GM23338 (cell line): ENCODE results near the gene ZNF185. TPM values are rescaled to one million over a fixed set of nuclear protein-coding genes. Genes with fewer than 3 reads are reported as not detected.

ENCODE experiments used
- ATAC-seq: fragments of 200-7000 bp; cut with Tn5 transposase; 3 replicates; pipeline ENCODE4 v1.9.1; 2020
- DNase-seq: peaks from one replicate; pipeline ENCODE4 v3.0.0-alpha.2; 2015; ENCODE audit warnings: low spot score
- H2AFZ ChIP-seq: fragments of 200-600 bp; sonication (generic); 2 replicates; pipeline ENCODE4 v1.8.0; 2016; ENCODE audit warnings: antibody characterized with exemption, mild to moderate bottlenecking, moderate library complexity
- H3F3A ChIP-seq: fragments of 200-600 bp; sonication (generic); replicated peaks from 2 replicates; pipeline ENCODE4 v1.8.0; 2017; ENCODE audit warnings: antibody characterized with exemption, mixed run types, low read depth
- H3K27ac ChIP-seq: fragments of 200-600 bp; sonication (generic); 2 replicates; pipeline ENCODE4 v1.6.1; 2016; ENCODE audit warnings: low read depth
- H3K27me3 ChIP-seq: fragments of 200-600 bp; sonication (generic); 2 replicates; pipeline ENCODE4 v1.8.0; 2016; ENCODE audit warnings: mild to moderate bottlenecking, mixed run types, moderate library complexity; ENCODE audit not compliant: insufficient read depth
- H3K36me3 ChIP-seq: fragments of 200-600 bp; sonication (generic); 2 replicates; pipeline ENCODE4 v1.8.0; 2016; ENCODE audit warnings: mild to moderate bottlenecking; ENCODE audit not compliant: insufficient read depth
- H3K4me1 ChIP-seq: fragments of 200-600 bp; sonication (generic); 2 replicates; pipeline ENCODE4 v1.8.0; 2016; ENCODE audit warnings: mild to moderate bottlenecking, moderate library complexity; ENCODE audit not compliant: insufficient read depth
- H3K4me2 ChIP-seq: fragments of 200-600 bp; sonication (generic); 2 replicates; pipeline ENCODE4 v1.7.1; 2017; ENCODE audit warnings: mixed run types
- H3K4me3 ChIP-seq: fragments of 200-600 bp; sonication (generic); 2 replicates; pipeline ENCODE4 v1.6.1; 2016; ENCODE audit warnings: mixed run types
- H3K79me2 ChIP-seq: fragments of 200-600 bp; sonication (generic); replicated peaks from 2 replicates; pipeline ENCODE4 v1.8.0; 2017; ENCODE audit warnings: mild to moderate bottlenecking; ENCODE audit not compliant: insufficient read depth
- H3K9me2 ChIP-seq: fragments of 200-600 bp; sonication (generic); 2 replicates; pipeline ENCODE4 v1.8.0; 2017; ENCODE audit not compliant: insufficient read depth
- H4K20me1 ChIP-seq: fragments of 200-600 bp; sonication (generic); replicated peaks from 2 replicates; pipeline ENCODE4 v1.8.0; 2017; ENCODE audit warnings: mild to moderate bottlenecking; ENCODE audit not compliant: insufficient read depth
- H3K27ac Mint-ChIP-seq: 2 replicates; pipeline ENCODE4 v1.8.0; 2020; ENCODE audit warnings: inconsistent platforms, mild to moderate bottlenecking, moderate library complexity, mixed read lengths
- H3K27me3 Mint-ChIP-seq: 3 replicates; pipeline ENCODE4 v1.8.0; 2022; ENCODE audit warnings: low read depth, mild to moderate bottlenecking, moderate library complexity, mixed read lengths, inconsistent platforms; ENCODE audit not compliant: insufficient read depth, poor library complexity
- H3K36me3 Mint-ChIP-seq: 3 replicates; pipeline ENCODE4 v1.8.0; 2021; ENCODE audit warnings: low read depth, mild to moderate bottlenecking, inconsistent platforms, moderate library complexity, mixed read lengths
- H3K4me1 Mint-ChIP-seq: 3 replicates; pipeline ENCODE4 v1.8.0; 2020; ENCODE audit warnings: mild to moderate bottlenecking, inconsistent platforms, mixed read lengths
- H3K4me3 Mint-ChIP-seq: 3 replicates; pipeline ENCODE4 v1.8.0; 2021; ENCODE audit warnings: moderate library complexity, mild to moderate bottlenecking, inconsistent platforms, mixed read lengths
- H3K9me3 Mint-ChIP-seq: 3 replicates; pipeline ENCODE4 v1.8.0; 2020; ENCODE audit warnings: moderate library complexity, mild to moderate bottlenecking, inconsistent platforms, mixed read lengths
- EZH2 ChIP-seq: fragments of 200-600 bp; sonication (generic); IDR thresholded peaks from one replicate; pipeline ENCODE4 v1.8.0; 2017; ENCODE audit warnings: antibody characterized with exemption, mild to moderate bottlenecking, low read depth; ENCODE audit not compliant: unreplicated experiment
- EZH2phosphoT487 ChIP-seq: fragments of 200-600 bp; sonication (generic); IDR thresholded peaks from one replicate; pipeline ENCODE4 v1.8.1; 2018; ENCODE audit warnings: antibody characterized with exemption; ENCODE audit not compliant: unreplicated experiment
- JUNB ChIP-seq: IDR thresholded peaks from one replicate; pipeline ENCODE4 v1.6.1; 2016; ENCODE audit warnings: antibody characterized with exemption; ENCODE audit not compliant: unreplicated experiment
- POLR2AphosphoS5 ChIP-seq: IDR thresholded peaks from 2 replicates; pipeline ENCODE4 v1.6.1; 2016; ENCODE audit warnings: antibody characterized with exemption, low read depth
- STAT1 ChIP-seq: IDR thresholded peaks from one replicate; pipeline ENCODE4 v1.6.1; 2016; ENCODE audit warnings: antibody characterized with exemption; ENCODE audit not compliant: unreplicated experiment
- ZNF114 ChIP-seq: fragments of 250-450 bp; sonication (Bioruptor Pico); IDR thresholded peaks from 2 replicates; pipeline ENCODE4 v1.5.0; 2020; ENCODE audit warnings: mild to moderate bottlenecking, moderate library complexity
- ZNF331 ChIP-seq: fragments of 250-450 bp; sonication (Bioruptor Pico); IDR thresholded peaks from 2 replicates; pipeline ENCODE4 v1.5.0; 2020; ENCODE audit warnings: low read depth, mild to moderate bottlenecking, moderate library complexity
- polyA plus RNA-seq: library from polyadenylated mRNA; unstranded; fragments of >200 nt; fragmentation: Nextera tagmentation; extraction: Ambion mirVana; gene quantifications from 2 replicates; pipeline ENCODE4 v1.2.1, GENCODE V29; 2016
- total RNA-seq: library from RNA; depleted of rRNA; stranded (reverse); fragments of >200 nt; shearing (Covaris generic); gene quantifications from 2 replicates; pipeline ENCODE4 v1.2.3, GENCODE V29; 2014
- TF ChIP-seq, protein P1 (sequence below): IDR thresholded peaks from 2 replicates; pipeline ENCODE4 v1.6.1; 2016; ENCODE audit warnings: antibody characterized with exemption
- TF ChIP-seq, protein P2 (sequence below): IDR thresholded peaks from one replicate; pipeline ENCODE4 v1.6.1; 2018; ENCODE audit warnings: antibody characterized with exemption; ENCODE audit not compliant: unreplicated experiment
- TF ChIP-seq, protein P3 (sequence below): fragments of 250-450 bp; sonication (Bioruptor Pico); IDR thresholded peaks from 2 replicates; pipeline ENCODE4 v1.5.0; 2020; ENCODE audit warnings: mild to moderate bottlenecking, moderate library complexity

ZNF185 gene
- total and polyA plus RNA-seq, 2 experiments from 2014 or later: 2.9 to 7.8 TPM

DNA sequence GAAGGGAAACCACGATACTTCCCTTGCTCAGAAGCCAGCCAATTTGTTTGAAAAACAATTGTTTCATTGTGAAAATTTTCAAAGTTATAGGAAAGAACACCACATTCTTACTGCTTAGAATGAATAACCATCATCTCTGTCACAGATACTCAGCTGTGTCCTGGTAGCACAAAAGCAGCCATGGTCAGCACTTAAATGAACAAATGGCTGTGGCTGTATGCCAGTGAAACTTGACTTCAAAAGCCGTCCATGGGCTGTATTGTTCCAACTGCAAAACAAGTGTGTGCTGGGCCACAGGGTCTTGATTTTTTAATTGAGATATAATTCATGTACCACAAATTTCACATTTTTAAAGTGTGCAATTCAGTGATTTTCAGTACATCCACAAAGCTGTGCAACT, 47.4 kb upstream of the ZNF185 start (continued):
- TF ChIP-seq JUNB: no peak
- TF ChIP-seq EZH2: no peak
- TF ChIP-seq, protein P1, sequence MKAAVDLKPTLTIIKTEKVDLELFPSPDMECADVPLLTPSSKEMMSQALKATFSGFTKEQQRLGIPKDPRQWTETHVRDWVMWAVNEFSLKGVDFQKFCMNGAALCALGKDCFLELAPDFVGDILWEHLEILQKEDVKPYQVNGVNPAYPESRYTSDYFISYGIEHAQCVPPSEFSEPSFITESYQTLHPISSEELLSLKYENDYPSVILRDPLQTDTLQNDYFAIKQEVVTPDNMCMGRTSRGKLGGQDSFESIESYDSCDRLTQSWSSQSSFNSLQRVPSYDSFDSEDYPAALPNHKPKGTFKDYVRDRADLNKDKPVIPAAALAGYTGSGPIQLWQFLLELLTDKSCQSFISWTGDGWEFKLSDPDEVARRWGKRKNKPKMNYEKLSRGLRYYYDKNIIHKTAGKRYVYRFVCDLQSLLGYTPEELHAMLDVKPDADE: no peak
- no peak for TF ChIP-seq EZH2phosphoT487
- TF ChIP-seq, protein P2, sequence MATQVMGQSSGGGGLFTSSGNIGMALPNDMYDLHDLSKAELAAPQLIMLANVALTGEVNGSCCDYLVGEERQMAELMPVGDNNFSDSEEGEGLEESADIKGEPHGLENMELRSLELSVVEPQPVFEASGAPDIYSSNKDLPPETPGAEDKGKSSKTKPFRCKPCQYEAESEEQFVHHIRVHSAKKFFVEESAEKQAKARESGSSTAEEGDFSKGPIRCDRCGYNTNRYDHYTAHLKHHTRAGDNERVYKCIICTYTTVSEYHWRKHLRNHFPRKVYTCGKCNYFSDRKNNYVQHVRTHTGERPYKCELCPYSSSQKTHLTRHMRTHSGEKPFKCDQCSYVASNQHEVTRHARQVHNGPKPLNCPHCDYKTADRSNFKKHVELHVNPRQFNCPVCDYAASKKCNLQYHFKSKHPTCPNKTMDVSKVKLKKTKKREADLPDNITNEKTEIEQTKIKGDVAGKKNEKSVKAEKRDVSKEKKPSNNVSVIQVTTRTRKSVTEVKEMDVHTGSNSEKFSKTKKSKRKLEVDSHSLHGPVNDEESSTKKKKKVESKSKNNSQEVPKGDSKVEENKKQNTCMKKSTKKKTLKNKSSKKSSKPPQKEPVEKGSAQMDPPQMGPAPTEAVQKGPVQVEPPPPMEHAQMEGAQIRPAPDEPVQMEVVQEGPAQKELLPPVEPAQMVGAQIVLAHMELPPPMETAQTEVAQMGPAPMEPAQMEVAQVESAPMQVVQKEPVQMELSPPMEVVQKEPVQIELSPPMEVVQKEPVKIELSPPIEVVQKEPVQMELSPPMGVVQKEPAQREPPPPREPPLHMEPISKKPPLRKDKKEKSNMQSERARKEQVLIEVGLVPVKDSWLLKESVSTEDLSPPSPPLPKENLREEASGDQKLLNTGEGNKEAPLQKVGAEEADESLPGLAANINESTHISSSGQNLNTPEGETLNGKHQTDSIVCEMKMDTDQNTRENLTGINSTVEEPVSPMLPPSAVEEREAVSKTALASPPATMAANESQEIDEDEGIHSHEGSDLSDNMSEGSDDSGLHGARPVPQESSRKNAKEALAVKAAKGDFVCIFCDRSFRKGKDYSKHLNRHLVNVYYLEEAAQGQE: no peak
- TF ChIP-seq ZNF331 (CRISPR knock-in tag): no peak
- TF ChIP-seq POLR2AphosphoS5: no peak

DNA sequence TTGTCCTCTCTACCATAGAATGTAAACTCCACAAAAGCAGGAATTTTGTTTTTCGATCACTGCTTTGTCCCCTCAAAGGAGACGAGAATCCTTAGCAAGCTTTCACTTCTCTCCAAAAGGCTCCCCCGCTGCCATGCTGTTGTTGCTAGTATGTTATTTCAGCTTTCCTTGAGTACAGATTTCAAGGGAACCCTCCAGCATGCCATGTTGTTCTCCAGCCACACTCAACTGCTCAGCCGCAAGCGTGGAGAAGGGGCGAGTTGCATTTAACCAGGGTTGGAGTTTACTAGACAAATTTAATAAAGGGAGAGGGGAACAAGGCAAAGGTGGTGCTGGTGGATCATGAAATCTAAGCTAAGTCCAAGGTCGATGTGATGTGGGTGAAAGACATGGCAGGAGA, 43.9 kb upstream of the ZNF185 start:
- peaks cover 41% of the 10 kb centered on the region for H3K36me3 Mint-ChIP-seq
- Histone ChIP-seq H3K36me3 (no peaks in the 10 kb centered on the region; the same call in 1 of the 2 replicates), H3K4me3 (no peak overlapping the region), H4K20me1 (no peaks in the 10 kb centered on the region), H3K79me2 (no peaks in the 10 kb centered on the region), H3K4me1 (no peaks in the 10 kb centered on the region), H3K9me2 (no peaks in the 10 kb centered on the region), H2AFZ (no peak overlapping the region), H3K4me2 (no peak overlapping the region), H3K27me3 (no peaks in the 10 kb centered on the region), H3F3A (no peaks in the 10 kb centered on the region), H3K27ac (no peak overlapping the region)
- no peak for ATAC-seq
- H3K4me3 Mint-ChIP-seq: no peak overlapping the region
- peaks cover 1% of the 10 kb centered on the region for H3K27me3 Mint-ChIP-seq
- no peaks in the 10 kb centered on the region for H3K4me1 Mint-ChIP-seq
- DNase-seq: no peak
- H3K9me3 Mint-ChIP-seq: no peaks in the 10 kb centered on the region
- H3K27ac Mint-ChIP-seq: no peak overlapping the region
- TF ChIP-seq STAT1: no peak
- TF ChIP-seq EZH2phosphoT487: no peak
- TF ChIP-seq, protein P3, sequence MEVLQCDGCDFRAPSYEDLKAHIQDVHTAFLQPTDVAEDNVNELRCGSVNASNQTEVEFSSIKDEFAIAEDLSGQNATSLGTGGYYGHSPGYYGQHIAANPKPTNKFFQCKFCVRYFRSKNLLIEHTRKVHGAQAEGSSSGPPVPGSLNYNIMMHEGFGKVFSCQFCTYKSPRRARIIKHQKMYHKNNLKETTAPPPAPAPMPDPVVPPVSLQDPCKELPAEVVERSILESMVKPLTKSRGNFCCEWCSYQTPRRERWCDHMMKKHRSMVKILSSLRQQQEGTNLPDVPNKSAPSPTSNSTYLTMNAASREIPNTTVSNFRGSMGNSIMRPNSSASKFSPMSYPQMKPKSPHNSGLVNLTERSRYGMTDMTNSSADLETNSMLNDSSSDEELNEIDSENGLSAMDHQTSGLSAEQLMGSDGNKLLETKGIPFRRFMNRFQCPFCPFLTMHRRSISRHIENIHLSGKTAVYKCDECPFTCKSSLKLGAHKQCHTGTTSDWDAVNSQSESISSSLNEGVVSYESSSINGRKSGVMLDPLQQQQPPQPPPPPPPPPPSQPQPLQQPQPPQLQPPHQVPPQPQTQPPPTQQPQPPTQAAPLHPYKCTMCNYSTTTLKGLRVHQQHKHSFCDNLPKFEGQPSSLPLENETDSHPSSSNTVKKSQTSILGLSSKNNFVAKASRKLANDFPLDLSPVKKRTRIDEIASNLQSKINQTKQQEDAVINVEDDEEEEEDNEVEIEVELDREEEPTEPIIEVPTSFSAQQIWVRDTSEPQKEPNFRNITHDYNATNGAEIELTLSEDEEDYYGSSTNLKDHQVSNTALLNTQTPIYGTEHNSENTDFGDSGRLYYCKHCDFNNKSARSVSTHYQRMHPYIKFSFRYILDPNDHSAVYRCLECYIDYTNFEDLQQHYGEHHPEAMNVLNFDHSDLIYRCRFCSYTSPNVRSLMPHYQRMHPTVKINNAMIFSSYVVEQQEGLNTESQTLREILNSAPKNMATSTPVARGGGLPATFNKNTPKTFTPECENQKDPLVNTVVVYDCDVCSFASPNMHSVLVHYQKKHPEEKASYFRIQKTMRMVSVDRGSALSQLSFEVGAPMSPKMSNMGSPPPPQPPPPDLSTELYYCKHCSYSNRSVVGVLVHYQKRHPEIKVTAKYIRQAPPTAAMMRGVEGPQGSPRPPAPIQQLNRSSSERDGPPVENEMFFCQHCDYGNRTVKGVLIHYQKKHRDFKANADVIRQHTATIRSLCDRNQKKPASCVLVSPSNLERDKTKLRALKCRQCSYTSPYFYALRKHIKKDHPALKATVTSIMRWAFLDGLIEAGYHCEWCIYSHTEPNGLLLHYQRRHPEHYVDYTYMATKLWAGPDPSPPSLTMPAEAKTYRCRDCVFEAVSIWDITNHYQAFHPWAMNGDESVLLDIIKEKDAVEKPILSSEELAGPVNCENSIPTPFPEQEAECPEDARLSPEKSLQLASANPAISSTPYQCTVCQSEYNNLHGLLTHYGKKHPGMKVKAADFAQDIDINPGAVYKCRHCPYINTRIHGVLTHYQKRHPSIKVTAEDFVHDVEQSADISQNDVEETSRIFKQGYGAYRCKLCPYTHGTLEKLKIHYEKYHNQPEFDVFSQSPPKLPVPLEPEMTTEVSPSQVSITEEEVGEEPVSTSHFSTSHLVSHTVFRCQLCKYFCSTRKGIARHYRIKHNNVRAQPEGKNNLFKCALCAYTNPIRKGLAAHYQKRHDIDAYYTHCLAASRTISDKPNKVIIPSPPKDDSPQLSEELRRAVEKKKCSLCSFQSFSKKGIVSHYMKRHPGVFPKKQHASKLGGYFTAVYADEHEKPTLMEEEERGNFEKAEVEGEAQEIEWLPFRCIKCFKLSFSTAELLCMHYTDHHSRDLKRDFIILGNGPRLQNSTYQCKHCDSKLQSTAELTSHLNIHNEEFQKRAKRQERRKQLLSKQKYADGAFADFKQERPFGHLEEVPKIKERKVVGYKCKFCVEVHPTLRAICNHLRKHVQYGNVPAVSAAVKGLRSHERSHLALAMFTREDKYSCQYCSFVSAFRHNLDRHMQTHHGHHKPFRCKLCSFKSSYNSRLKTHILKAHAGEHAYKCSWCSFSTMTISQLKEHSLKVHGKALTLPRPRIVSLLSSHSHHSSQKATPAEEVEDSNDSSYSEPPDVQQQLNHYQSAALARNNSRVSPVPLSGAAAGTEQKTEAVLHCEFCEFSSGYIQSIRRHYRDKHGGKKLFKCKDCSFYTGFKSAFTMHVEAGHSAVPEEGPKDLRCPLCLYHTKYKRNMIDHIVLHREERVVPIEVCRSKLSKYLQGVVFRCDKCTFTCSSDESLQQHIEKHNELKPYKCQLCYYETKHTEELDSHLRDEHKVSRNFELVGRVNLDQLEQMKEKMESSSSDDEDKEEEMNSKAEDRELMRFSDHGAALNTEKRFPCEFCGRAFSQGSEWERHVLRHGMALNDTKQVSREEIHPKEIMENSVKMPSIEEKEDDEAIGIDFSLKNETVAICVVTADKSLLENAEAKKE (CRISPR knock-in tag): no peak
- no peak for TF ChIP-seq ZNF114 (CRISPR knock-in tag)
- TF ChIP-seq, protein P2: no peak
